Measurements from ENCODE around the gene NOD2. TPM values are rescaled to one million over a fixed set of nuclear protein-coding genes. Genes with fewer than 3 reads are reported as not detected.

The NOD2 gene
- total and polyA plus RNA-seq, 4 donors = 0.35 to 1.3 (median 0.48) TPM

- DNase-seq (ENCODE audit: low spot score) = no peak
- TF ChIP-seq HNF4A (conservative IDR thresholded peaks at IDR 0.05) = no peak
- TF ChIP-seq GABPA (IDR thresholded peaks at IDR 0.05 in 1 of 2, conservative IDR thresholded peaks at IDR 0.05 in 1 of 2) = no peak
- no peak for TF ChIP-seq JUND (IDR thresholded peaks at IDR 0.05)
- TF ChIP-seq CTCF (IDR thresholded peaks at IDR 0.05; ENCODE audit: low read depth, low read length, missing input control) = no peak
- TF ChIP-seq MAX (IDR thresholded peaks at IDR 0.05) = no peak
- TF ChIP-seq FOXA1 (IDR thresholded peaks at IDR 0.05) = no peak
- no peak for TF ChIP-seq TAF1 (conservative IDR thresholded peaks at IDR 0.05)
- TF ChIP-seq FOXA2 (IDR thresholded peaks at IDR 0.05) = no peak
- TF ChIP-seq ZBTB33 (IDR thresholded peaks at IDR 0.05) = no peak
- no peak for TF ChIP-seq YY1 (IDR thresholded peaks at IDR 0.05)
- no peak for TF ChIP-seq EGR1 (IDR thresholded peaks at IDR 0.05; ENCODE audit: low read depth in 2 of 2)
- TF ChIP-seq RAD21 (IDR thresholded peaks at IDR 0.05) = no peak
- no peak for TF ChIP-seq REST (IDR thresholded peaks at IDR 0.05)
- no peak for TF ChIP-seq ATF3 (IDR thresholded peaks at IDR 0.05)
- TF ChIP-seq SP1 (IDR thresholded peaks at IDR 0.05) = no peak
- no peak for TF ChIP-seq NR2F2 (IDR thresholded peaks at IDR 0.05)
- no peak for TF ChIP-seq HNF4G (IDR thresholded peaks at IDR 0.05)
- TF ChIP-seq RXRA (IDR thresholded peaks at IDR 0.05) = no peak
- no peak overlapping the region for H3K9ac ChIP-seq (ENCODE audit: low read depth in 1 of 2, low read length in 2 of 2)
- 85% methylated on average over 3 of the region's 3 CpGs for WGBS
- H3K9me3 ChIP-seq (ENCODE audit: control insufficient read depth in 4 of 4, low read length in 3 of 4) = no peaks in the 10 kb centered on the region
- no peaks in the 10 kb centered on the region for H3K27me3 ChIP-seq (ENCODE audit: control insufficient read depth in 4 of 4, insufficient read depth in 4 of 4, low read length in 3 of 4)
- no peaks in the 10 kb centered on the region for H3K4me1 ChIP-seq (ENCODE audit: control insufficient read depth in 4 of 4, insufficient read depth in 4 of 4, low read length in 3 of 4)
- peaks cover 2 to 37% (median 19%) of the 10 kb centered on the region in 4 donors for H3K36me3 ChIP-seq (ENCODE audit: control insufficient read depth in 4 of 4, insufficient read depth in 3 of 4, low read depth in 1 of 4, low read length in 3 of 4)
- H3K27ac ChIP-seq (ENCODE audit: low read depth in 1 of 2, low read length in 2 of 2) = no peak overlapping the region
- H3K4me3 ChIP-seq (ENCODE audit: low read depth in 1 of 3, low read length in 3 of 3) = no peak overlapping the region
These were observed 63.1 kb downstream of the NOD2 start for GRCh38 chr16:50756473-50756872.

Data from liver (tissue), 9 donors.